IPS-11a (cell line): ENCODE results near the gene TGFB2.

Source experiments
- H3K4me3 ChIP-seq: one replicate; pipeline ENCODE4 v1.5.1; 2013; ENCODE audit warnings: low read depth, low read length, control low read depth

The TGFB2 gene

DNA sequence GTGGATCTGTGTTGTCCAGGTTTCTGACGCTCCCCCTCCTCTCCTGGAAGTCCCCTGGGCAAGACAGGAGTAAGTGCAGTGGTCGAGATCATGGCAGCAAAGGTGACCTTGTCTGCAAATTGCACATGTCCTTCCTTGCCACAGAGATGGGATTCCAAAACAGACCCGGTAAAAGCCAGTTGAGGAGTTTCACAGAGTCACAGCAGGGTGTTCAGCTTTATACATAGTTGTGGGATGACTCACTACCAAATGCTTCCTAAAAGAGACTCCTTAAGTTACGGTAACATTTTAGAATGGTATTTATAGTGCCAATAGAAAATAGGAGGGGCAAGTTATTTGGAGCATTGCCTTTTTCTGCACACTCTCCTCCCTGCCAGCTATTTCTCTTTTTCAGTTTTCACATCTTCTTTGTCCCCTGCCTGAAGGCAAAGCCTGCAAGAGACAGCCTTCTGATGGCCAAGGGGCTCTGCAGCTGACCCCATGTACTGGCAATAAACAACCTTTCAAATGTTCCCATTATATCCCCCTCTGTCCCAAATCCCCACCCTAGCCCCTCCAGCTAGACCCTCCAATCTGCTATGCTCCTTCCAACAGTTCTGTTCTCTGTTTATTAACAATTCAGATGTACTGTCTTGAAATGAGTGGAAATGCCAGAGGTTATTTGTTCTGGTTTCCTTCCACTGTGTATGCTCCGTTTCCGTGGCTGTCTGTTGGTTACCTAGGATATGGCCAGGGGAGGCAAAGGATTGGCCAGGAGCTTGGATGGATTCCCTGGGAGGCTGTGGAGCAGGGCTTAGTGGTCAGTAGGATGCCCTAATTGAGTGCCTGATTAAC is 115.0 kb downstream of the TGFB2 start:
- no peak overlapping the region for H3K4me3 ChIP-seq

- H3K4me3 ChIP-seq, result no peak overlapping the region
Observed at GRCh38 chr1:218461351-218461750, 116.2 kb downstream of the TGFB2 start.

- no peak overlapping the region for H3K4me3 ChIP-seq
Observed at GRCh38 chr1:218462116-218462515, 117.0 kb downstream of the TGFB2 start.

- H3K4me3 ChIP-seq, result no peak overlapping the region
Observed at GRCh38 chr1:218462587-218462986, 117.5 kb downstream of the TGFB2 start.

- H3K4me3 ChIP-seq, result no peak overlapping the region
Observed at GRCh38 chr1:218463194-218464156, 118.3 kb downstream of the TGFB2 start.

DNA sequence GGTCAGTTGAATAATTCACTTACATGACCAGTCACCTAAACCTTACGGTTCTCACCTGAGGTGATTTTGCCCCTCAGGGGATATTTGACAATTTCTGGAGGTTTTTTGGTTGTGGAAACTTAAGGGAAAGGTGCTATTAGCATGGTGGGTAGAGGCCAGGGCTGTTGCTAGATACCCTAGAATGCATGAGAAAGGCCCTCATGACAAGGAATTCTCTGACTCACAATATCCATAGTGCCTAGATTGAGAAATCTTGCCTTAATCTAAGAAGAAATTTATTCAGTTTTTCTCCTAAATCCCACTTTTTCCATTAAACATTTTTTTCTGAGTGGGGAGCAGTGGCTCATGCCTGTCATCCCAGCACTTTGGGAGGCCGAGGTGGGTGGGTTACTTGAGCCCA is 119.7 kb downstream of the TGFB2 start:
- no peak overlapping the region for H3K4me3 ChIP-seq

DNA sequence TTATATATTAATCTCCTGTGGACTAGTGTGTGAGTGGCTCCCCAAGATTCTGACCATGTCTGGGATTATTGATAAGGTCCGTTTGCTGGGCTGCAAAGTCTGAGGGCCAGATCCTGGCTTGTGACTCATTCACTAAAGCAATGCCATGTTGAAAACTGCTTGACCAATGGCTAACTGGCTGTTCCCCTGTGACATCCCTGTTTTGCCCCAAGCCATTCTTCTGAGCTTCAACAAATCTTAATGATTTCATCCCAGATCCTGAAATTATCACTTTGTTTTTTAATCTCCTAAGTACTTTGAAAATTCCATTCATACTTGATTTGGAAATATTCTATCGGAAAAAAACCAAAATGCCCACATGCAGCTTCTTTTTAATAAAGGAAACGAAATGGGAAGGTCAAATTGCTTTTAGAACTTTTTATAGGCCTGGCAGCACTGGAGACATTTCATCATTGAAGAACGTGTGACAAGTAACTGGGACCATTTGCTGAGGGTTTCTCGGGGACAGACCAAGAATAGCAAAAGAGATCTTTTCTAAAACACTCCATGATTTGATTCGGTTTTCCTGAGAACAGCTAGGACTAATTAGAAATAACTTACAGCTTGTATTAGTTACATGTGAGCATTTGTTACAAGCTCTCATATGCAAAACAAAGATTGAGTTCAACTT is 121.3 kb downstream of the TGFB2 start:
- H3K4me3 ChIP-seq, result no peak overlapping the region

DNA sequence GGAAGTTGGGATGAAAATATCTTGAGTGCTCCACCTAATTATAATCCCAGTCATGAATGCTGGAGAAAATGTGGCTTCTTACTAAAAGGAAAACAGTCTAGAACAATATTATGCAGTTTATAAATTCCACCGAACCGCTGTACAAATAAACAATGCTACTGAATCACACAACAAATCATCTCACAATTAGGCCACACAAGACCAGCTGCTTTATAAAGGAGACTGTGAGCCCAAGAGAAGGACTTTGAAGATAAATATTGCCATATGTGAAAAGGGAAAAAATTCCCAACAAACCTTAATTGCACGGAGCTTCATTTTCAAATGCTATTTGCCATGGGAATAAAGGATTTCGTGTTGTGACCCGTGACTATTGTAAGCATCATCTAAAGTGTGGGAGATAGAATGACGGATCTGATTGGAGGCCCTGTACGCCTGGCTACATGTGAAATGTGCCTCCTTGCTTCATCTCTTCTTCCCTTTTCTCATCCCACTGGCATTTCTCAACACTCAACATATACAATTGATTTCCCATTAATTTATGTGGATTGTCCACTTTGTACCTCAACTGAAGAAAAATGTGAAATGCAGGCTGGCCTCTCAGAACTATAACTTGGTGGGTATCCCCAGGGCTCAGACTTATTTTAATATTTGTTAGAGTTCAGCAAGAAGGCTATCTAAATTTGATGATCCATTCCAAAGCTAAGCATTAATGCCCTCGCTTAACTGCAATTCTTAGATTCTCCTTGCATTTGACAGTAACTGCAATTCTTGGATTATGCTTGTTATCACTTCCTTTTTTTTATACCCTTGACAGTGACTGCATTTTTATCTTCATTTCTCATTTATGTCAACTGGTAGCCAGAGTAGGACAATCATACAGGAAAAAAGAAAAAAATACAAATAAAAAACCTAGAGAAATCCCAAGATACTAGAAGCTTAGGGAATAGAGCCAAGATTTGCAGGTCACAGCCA is 122.3 kb downstream of the TGFB2 start:
- no peak overlapping the region for H3K4me3 ChIP-seq

GRCh38 chr1:218468711-218469110 is 123.6 kb downstream of the TGFB2 start:
- no peak overlapping the region for H3K4me3 ChIP-seq

DNA sequence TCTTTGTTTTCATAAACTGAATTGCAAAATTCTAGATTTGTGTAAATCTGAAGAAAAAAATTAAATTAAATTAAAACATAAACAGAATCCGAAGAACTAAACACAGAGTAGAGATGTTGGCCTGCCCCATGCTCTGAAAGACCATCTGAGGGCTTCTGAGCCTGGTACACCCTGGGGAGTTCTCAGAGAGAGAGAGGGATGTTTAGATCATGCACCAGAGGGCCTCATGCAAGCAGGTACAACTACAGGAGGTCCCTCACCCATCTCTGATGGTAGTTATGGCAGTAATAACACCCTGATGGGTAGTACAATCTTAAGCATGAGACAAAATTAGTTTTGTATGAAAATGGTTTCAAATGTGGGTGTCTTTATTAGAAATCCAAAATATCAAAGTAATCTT is 127.7 kb downstream of the TGFB2 start:
- H3K4me3 ChIP-seq, result no peak overlapping the region

GRCh38 chr1:218473522-218473921 is 128.4 kb downstream of the TGFB2 start:
- H3K4me3 ChIP-seq, result no peak overlapping the region

- H3K4me3 ChIP-seq, result no peak overlapping the region
Observed at GRCh38 chr1:218474128-218474527, 129.0 kb downstream of the TGFB2 start.

DNA sequence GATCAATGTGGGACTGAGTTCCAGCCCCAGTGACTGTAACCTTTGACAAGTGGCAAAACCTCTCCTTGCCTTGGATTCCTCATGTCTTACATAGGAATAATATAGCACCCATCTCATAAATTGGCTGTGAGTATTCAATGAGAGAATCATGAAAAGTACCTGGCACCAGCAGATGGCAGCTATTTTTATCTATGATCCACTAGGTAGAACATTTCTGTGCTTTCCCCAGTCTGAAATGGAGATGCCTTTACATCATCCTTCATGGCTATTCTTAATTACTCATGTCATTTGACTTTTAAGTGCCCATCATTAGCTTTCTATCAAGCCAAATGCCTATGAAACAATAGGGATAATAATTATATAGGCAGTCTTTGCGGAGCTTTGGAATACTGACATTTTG is 130.1 kb downstream of the TGFB2 start:
- no peak overlapping the region for H3K4me3 ChIP-seq

GRCh38 chr1:218475699-218476098 is 130.6 kb downstream of the TGFB2 start:
- no peak overlapping the region for H3K4me3 ChIP-seq

- H3K4me3 ChIP-seq, result no peak overlapping the region
Observed at GRCh38 chr1:218476385-218476784, 131.2 kb downstream of the TGFB2 start.

DNA sequence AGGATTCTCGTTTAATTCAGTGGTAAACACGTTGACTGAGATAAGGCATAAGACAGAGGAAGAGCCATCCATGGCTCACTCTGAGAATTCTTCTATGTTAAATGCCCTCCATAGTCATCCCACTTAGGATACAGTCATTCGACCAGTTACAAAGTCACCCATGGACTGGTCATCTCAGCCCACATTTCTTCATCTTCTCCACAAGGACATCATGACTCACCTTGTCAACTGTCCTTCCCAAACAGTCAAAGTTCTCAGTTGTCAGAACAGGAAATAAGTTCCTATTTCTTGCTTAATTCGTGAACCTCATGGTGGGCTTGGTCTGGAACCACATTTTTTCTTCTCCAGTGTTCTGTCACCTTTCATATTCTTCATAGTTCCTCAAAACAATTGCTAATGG is 133.2 kb downstream of the TGFB2 start:
- H3K4me3 ChIP-seq, result no peak overlapping the region

DNA sequence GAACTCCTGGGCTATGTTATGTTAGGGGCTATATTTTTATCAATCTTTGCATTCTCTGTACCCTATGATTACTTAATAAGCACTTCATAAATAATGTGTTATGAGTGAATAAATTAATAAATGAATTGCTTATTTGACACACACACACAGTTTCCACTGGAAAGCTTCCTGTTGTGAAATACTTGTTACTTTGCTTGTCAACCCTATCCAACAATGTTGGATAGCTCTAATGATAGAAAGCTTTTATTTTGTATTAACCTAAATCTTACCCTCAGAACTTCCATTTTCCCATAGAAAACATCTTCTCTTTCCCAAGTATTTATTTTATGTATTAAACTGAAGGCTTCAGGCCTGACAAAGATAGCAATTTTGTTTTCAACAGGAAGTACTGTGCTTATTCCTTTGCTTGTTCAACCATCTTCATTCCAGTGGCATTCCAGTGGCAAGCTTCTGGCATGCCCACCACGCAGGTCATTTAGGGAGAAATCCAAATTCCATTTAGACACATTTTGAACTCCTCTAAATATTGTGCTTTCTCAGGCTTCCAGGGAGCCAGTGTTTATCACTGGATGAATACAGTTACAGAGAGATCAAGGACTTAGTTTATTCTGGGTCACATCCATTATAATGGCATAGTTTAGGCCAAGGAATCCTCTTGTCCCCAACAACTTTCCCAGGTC is 134.4 kb downstream of the TGFB2 start:
- H3K4me3 ChIP-seq, result no peak overlapping the region

DNA sequence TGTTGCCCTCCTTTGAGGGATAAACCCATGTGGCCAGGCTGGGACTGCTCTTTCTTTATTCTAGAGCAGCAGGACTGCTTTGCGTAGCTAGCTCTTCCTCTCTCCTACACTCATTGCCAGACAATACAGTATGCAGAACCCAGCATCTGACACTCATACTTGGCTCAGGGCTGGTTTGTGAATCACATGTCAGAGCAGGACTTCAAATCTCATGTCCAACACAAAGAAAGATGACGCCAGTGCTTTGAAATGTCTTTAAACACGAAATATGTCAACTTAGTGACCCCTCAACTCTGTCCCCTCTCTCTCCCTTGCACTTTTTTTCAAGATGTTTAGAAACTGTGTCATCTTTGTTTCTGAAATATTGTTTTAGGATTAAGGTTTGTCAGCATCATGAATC is 135.0 kb downstream of the TGFB2 start:
- no peak overlapping the region for H3K4me3 ChIP-seq

DNA sequence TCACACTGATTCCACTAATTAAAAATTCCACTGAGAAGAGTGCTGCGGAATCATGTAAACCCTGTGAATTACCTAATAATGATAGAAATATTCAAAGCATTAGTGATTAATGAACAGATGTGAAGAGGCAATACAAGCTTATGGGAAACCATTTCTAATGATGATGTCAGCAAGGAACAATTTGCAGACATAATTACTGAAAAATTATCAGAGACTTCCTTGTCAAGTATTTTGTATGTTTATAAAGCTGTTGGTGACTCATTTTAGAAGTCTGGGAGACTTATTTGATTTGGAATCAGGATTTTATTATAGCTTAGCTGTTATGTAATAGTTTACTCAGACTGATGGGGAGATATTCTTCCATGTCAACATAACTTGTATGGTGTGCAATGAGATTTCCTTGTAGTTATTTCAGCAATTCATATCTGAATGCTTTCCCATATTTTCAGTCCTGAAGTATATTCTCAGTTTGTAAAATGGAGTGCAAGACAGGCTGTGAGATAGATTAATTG is 135.5 kb downstream of the TGFB2 start:
- no peak overlapping the region for H3K4me3 ChIP-seq
